K562 (cell line): ENCODE measurements around the gene ERCC1. TPM values are rescaled to one million over a fixed set of nuclear protein-coding genes. Genes with fewer than 3 reads are reported as not detected.

ENCODE experiments used
- ATF1 ChIP-seq, 2 experiments: fragments of 450-650 bp in 1 of 2; IDR thresholded peaks; 2 replicates each; pipeline ENCODE4 v1.6.1; 2016; ENCODE audit warnings: missing compliant biosample characterization in 1 of 2, missing genetic modification characterization in 1 of 2
- CEBPG ChIP-seq, 3 experiments: fragments of 200-800 bp in 1 of 3; sonication (Bioruptor generic) in 1 of 3; sonication (generic) in 1 of 3; formaldehyde crosslinking in 1 of 3; IDR thresholded peaks in 2 of 3; conservative IDR thresholded peaks in 1 of 3; 2 replicates each; pipeline versions ENCODE4 v1.6.1 to v1.8.0; 2016 to 2022; ENCODE audit warnings: missing compliant biosample characterization in 2 of 3, missing genetic modification characterization in 2 of 3, mild to moderate bottlenecking in 1 of 3, missing genetic modification reagents in 1 of 3
- DNMT1 ChIP-seq: fragments of 450-650 bp; IDR thresholded peaks from 2 replicates; pipeline ENCODE4 v1.6.1; 2016; ENCODE audit warnings: antibody characterized with exemption, mild to moderate bottlenecking
- EZH2 ChIP-seq: IDR thresholded peaks from 2 replicates; pipeline ENCODE4 v1.6.1; 2012; ENCODE audit warnings: low read depth, mild to moderate bottlenecking, inconsistent platforms, low read length, borderline replicate concordance
- GTF2F1 ChIP-seq: IDR thresholded peaks from 2 replicates; pipeline ENCODE4 v1.6.1; 2011; ENCODE audit warnings: low read depth, low read length, improper control_type of control experiment
- HDAC2 ChIP-seq: fragments of 450-650 bp; IDR thresholded peaks from 2 replicates; pipeline ENCODE4 v1.6.1; 2016; ENCODE audit warnings: mild to moderate bottlenecking
- HDAC6 ChIP-seq: IDR thresholded peaks from 2 replicates; pipeline ENCODE4 v1.6.1; 2012; ENCODE audit warnings: low read depth, mild to moderate bottlenecking, control low read depth, inconsistent platforms, low read length, moderate library complexity
- ILK ChIP-seq: fragments of 450-650 bp; IDR thresholded peaks from 2 replicates; pipeline ENCODE4 v1.6.1; 2016; ENCODE audit warnings: missing genetic modification characterization, low read depth, mild to moderate bottlenecking, missing compliant biosample characterization, moderate library complexity, borderline replicate concordance
- KDM1A ChIP-seq, 2 experiments: fragments of 450-650 bp; IDR thresholded peaks; 2 replicates each; pipeline ENCODE4 v1.6.1; 2016; ENCODE audit warnings: mild to moderate bottlenecking in 2 of 2
- NFATC3 ChIP-seq: fragments of 450-650 bp; IDR thresholded peaks from 2 replicates; pipeline ENCODE4 v1.6.1; 2017; ENCODE audit warnings: mild to moderate bottlenecking
- PHF20 ChIP-seq: fragments of 450-650 bp; IDR thresholded peaks from 2 replicates; pipeline ENCODE4 v1.6.1; 2018; ENCODE audit not compliant: partially characterized antibody
- POLR2A ChIP-seq: fragments of 450-650 bp; conservative IDR thresholded peaks from 2 replicates; pipeline ENCODE4 v1.6.1; 2016
- PURB ChIP-seq: sonication (generic); formaldehyde crosslinking; IDR thresholded peaks from 2 replicates; pipeline ENCODE4 v1.9.0; 2021; ENCODE audit warnings: low read depth, mild to moderate bottlenecking, missing genetic modification reagents
- TAL1 ChIP-seq: fragments of 450-650 bp; IDR thresholded peaks from 2 replicates; pipeline ENCODE4 v1.6.1; 2016; ENCODE audit warnings: mild to moderate bottlenecking
- TARDBP ChIP-seq: fragments of 450-650 bp; IDR thresholded peaks from 2 replicates; pipeline ENCODE4 v1.6.1; 2016
- TEAD4 ChIP-seq, 2 experiments: sonication (generic) in 1 of 2; formaldehyde crosslinking in 1 of 2; IDR thresholded peaks; 2 replicates each; pipeline versions ENCODE4 v1.6.1 to v1.8.0; 2012 to 2022; ENCODE audit warnings: borderline replicate concordance in 1 of 2, inconsistent platforms in 1 of 2, low read length in 1 of 2, mild to moderate bottlenecking in 1 of 2, missing genetic modification reagents in 1 of 2
- TSC22D4 ChIP-seq: fragments of 450-650 bp; IDR thresholded peaks from 2 replicates; pipeline ENCODE4 v1.6.1; 2016; ENCODE audit warnings: missing genetic modification characterization, missing biosample characterization, control low read depth
- ZFP36 ChIP-seq: fragments of 150-350 bp; IDR thresholded peaks from 2 replicates; pipeline ENCODE4 v1.6.1; 2018; ENCODE audit warnings: low read length, low read depth; ENCODE audit not compliant: partially characterized antibody
- ZNF766 ChIP-seq: fragments of 200-800 bp; sonication (Bioruptor generic); conservative IDR thresholded peaks from 2 replicates; pipeline ENCODE4 v1.6.1; 2016; ENCODE audit warnings: missing genetic modification characterization, missing compliant biosample characterization
- ZNF79 ChIP-seq: fragments of 250-450 bp; sonication (Bioruptor Pico); IDR thresholded peaks from 2 replicates; pipeline ENCODE4 v1.4.0; 2020; ENCODE audit warnings: low read depth, mild to moderate bottlenecking, moderate library complexity
- polyA plus RNA-seq, 8 experiments: library from polyadenylated mRNA; depleted of rRNA in 4 of 8; stranded (reverse) in 5 of 8; unstranded in 3 of 8; fragments of >200 nt; fragmentation: Nextera tagmentation in 2 of 8; fragmentation: Illumina TruSeq in 1 of 8; extraction: Ambion mirVana in 2 of 8; extraction: Trizol in 1 of 8; gene quantifications; 2 replicates each; pipeline versions ENCODE4 v1.2.1 to v1.2.3, GENCODE V29; 2011 to 2014; ENCODE audit warnings: inconsistent platforms in 1 of 8, missing spikeins in 1 of 8
- total RNA-seq, 7 experiments: library from RNA; depleted of rRNA in 6 of 7; stranded (reverse); fragments of >200 nt in 6 of 7; fragmentation: Illumina TruSeq in 2 of 7; extraction: Trizol in 2 of 7; gene quantifications; 2 replicates each; pipeline versions ENCODE4 v1.2.1 to v1.2.3, GENCODE V29; 2011 to 2021; ENCODE audit warnings: low replicate concordance in 1 of 7
- TF ChIP-seq, protein P1 (sequence below): IDR thresholded peaks from 2 replicates; pipeline ENCODE4 v1.6.1; 2016; ENCODE audit warnings: missing genetic modification characterization, missing compliant biosample characterization
- TF ChIP-seq, protein P2 (sequence below): fragments of 450-650 bp; IDR thresholded peaks from 2 replicates; pipeline ENCODE4 v1.6.1; 2016; ENCODE audit warnings: low read depth, mild to moderate bottlenecking, moderate library complexity
- TF ChIP-seq, protein P3 (sequence below), 3 experiments: fragments of 200-800 bp in 1 of 3; sonication (Bioruptor generic) in 1 of 3; sonication (generic) in 1 of 3; formaldehyde crosslinking in 1 of 3; IDR thresholded peaks; 2 replicates each; pipeline versions ENCODE4 v1.6.1 to v1.8.0; 2016 to 2022; ENCODE audit warnings: mild to moderate bottlenecking in 2 of 3, missing compliant biosample characterization in 2 of 3, missing genetic modification characterization in 2 of 3, missing genetic modification reagents in 1 of 3
- TF ChIP-seq, protein P4 (sequence below): sonication (generic); formaldehyde crosslinking; IDR thresholded peaks from 2 replicates; pipeline ENCODE4 v1.8.0; 2022; ENCODE audit warnings: missing genetic modification reagents, mild to moderate bottlenecking, moderate library complexity, borderline replicate concordance

ERCC1 gene
- total and polyA plus RNA-seq, 9 of the 15 experiments (the other 6 are each of a cell fraction or from before 2014, with no cell fraction given), result 9.3 to 92.6 (median 60.0) TPM

DNA sequence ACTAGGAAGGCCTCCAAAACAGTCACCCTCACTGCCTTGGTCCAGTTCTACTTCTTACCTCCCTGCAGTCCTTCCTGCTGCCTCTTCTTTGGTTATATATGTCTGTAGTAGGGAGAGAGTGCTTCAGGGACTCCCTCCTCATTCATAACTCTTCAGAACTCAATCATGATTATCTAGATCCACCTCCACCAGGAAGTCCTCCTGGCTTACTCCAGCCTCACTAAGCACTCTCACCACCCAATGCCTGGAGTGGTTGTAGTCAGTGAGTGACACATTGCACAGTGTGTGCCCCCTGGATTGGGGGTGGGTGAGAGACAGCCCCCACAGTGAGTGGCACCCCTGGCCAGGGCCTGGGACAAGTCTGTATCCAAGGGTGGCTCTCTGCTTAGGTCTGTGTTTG lies 34.1 kb upstream of the ERCC1 start (continued):
- TF ChIP-seq, protein P1, sequence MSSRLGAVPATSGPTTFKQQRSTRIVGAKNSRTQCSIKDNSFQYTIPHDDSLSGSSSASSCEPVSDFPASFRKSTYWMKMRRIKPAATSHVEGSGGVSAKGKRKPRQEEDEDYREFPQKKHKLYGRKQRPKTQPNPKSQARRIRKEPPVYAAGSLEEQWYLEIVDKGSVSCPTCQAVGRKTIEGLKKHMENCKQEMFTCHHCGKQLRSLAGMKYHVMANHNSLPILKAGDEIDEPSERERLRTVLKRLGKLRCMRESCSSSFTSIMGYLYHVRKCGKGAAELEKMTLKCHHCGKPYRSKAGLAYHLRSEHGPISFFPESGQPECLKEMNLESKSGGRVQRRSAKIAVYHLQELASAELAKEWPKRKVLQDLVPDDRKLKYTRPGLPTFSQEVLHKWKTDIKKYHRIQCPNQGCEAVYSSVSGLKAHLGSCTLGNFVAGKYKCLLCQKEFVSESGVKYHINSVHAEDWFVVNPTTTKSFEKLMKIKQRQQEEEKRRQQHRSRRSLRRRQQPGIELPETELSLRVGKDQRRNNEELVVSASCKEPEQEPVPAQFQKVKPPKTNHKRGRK (tag), result no peak
- TF ChIP-seq, protein P2, sequence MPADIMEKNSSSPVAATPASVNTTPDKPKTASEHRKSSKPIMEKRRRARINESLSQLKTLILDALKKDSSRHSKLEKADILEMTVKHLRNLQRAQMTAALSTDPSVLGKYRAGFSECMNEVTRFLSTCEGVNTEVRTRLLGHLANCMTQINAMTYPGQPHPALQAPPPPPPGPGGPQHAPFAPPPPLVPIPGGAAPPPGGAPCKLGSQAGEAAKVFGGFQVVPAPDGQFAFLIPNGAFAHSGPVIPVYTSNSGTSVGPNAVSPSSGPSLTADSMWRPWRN, result no peak
- TF ChIP-seq ZNF79 (CRISPR knock-in tag) (no peak), DNMT1 (no peak), TARDBP (no peak), POLR2A (no peak), CEBPG (CRISPR knock-in tag; IDR thresholded peaks at IDR 0.05) (0 out of 2 replicates have a peak, but pooled peaks have one; percentile 7), CEBPG (tag; conservative IDR thresholded peaks at IDR 0.05 in 1 of 2, IDR thresholded peaks at IDR 0.05 in 1 of 2) (no peak), GTF2F1 (no peak), TSC22D4 (tag) (no peak), ILK (no peak), ZFP36 (peak; percentile 99), TEAD4 (IDR thresholded peaks at IDR 0.05; ENCODE audit: low read length) (no peak), TEAD4 (CRISPR knock-in tag; IDR thresholded peaks at IDR 0.05; ENCODE audit: borderline replicate concordance) (no peak), KDM1A (IDR thresholded peaks at IDR 0.05) (peak; percentile 65 to 83), NFATC3 (no peak), ATF1 (CRISPR knock-in tag; IDR thresholded peaks at IDR 0.05) (no peak), ATF1 (tag; IDR thresholded peaks at IDR 0.05) (no peak), PURB (CRISPR knock-in tag) (no peak), ZNF766 (no peak), HDAC6 (no peak), EZH2 (no peak), HDAC2 (0 out of 2 replicates have a peak, but pooled peaks have one; percentile 29), TAL1 (no peak), PHF20 (peak; percentile 21)
- TF ChIP-seq, protein P3, sequence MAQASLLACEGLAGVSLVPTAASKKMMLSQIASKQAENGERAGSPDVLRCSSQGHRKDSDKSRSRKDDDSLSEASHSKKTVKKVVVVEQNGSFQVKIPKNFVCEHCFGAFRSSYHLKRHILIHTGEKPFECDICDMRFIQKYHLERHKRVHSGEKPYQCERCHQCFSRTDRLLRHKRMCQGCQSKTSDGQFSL (CRISPR knock-in tag; IDR thresholded peaks at IDR 0.05), result no peak
- TF ChIP-seq, protein P3 (tag; IDR thresholded peaks at IDR 0.05), result no peak
- TF ChIP-seq, protein P4, sequence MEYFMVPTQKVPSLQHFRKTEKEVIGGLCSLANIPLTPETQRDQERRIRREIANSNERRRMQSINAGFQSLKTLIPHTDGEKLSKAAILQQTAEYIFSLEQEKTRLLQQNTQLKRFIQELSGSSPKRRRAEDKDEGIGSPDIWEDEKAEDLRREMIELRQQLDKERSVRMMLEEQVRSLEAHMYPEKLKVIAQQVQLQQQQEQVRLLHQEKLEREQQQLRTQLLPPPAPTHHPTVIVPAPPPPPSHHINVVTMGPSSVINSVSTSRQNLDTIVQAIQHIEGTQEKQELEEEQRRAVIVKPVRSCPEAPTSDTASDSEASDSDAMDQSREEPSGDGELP (CRISPR knock-in tag), result no peak
